Measurements from ENCODE around the gene CTNNA2.

CTNNA2 gene

GRCh38 chr2:80068038-80068731 is 555.3 kb downstream of the CTNNA2 start:
- TF ChIP-seq RARB (CRISPR knock-in tag; IDR thresholded peaks at IDR 0.05) (no peak), GLIS3 (CRISPR knock-in tag; IDR thresholded peaks at IDR 0.05) (no peak), PATZ1 (CRISPR knock-in tag; IDR thresholded peaks at IDR 0.05; ENCODE audit: borderline replicate concordance) (no peak), ARNTL (CRISPR knock-in tag; IDR thresholded peaks at IDR 0.05; ENCODE audit: borderline replicate concordance, low read depth) (no peak), CSDC2 (CRISPR knock-in tag; IDR thresholded peaks at IDR 0.05) (no peak), ZNF70 (CRISPR knock-in tag; IDR thresholded peaks at IDR 0.05) (no peak), BACH2 (CRISPR knock-in tag; IDR thresholded peaks at IDR 0.05; ENCODE audit: borderline replicate concordance) (no peak), TSHZ2 (CRISPR knock-in tag; IDR thresholded peaks at IDR 0.05) (no peak), CREB5 (CRISPR knock-in tag; IDR thresholded peaks at IDR 0.05; ENCODE audit: low read depth) (no peak), ZNF8 (CRISPR knock-in tag; IDR thresholded peaks at IDR 0.05) (no peak), ZNF565 (CRISPR knock-in tag; conservative IDR thresholded peaks at IDR 0.05; ENCODE audit: low read depth) (no peak), ISL1 (CRISPR knock-in tag; IDR thresholded peaks at IDR 0.05) (no peak)
- no peak for ATAC-seq

DNA sequence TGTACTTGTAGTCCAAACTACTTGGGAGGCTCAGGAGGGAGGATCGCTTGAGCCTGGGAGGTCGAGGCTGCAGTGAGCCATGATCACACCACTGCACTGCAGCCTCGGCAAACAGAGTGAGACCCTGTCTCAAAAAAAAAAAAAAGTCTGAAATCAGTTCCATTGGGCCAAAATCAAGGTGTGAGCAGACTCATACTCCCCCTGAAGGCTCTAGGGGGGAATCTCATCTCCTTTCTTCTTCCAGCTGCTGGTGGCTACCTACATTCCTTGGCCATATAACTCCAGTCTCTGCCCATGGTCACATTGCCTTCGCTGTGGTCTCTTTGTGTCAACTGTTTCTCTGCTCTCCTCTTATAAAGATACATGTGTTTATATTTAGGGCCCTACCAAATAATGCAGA is 557.7 kb downstream of the CTNNA2 start:
- TF ChIP-seq CREB5 (CRISPR knock-in tag; IDR thresholded peaks at IDR 0.05; ENCODE audit: low read depth) (no peak), ESRRG (CRISPR knock-in tag; IDR thresholded peaks at IDR 0.05) (no peak), ARNTL (CRISPR knock-in tag; IDR thresholded peaks at IDR 0.05; ENCODE audit: borderline replicate concordance, low read depth) (no peak), ZFP3 (CRISPR knock-in tag; IDR thresholded peaks at IDR 0.05) (no peak), GLIS3 (CRISPR knock-in tag; IDR thresholded peaks at IDR 0.05) (no peak), SNAI2 (CRISPR knock-in tag; IDR thresholded peaks at IDR 0.05) (no peak), ZFP30 (CRISPR knock-in tag; IDR thresholded peaks at IDR 0.05) (no peak), PATZ1 (CRISPR knock-in tag; IDR thresholded peaks at IDR 0.05; ENCODE audit: borderline replicate concordance) (no peak), RARB (CRISPR knock-in tag; IDR thresholded peaks at IDR 0.05) (no peak), TOX (CRISPR knock-in tag; IDR thresholded peaks at IDR 0.05; ENCODE audit: borderline replicate concordance) (no peak), ISL1 (CRISPR knock-in tag; IDR thresholded peaks at IDR 0.05) (no peak), PPARA (CRISPR knock-in tag; IDR thresholded peaks at IDR 0.05; ENCODE audit: borderline replicate concordance) (no peak), ZNF70 (CRISPR knock-in tag; IDR thresholded peaks at IDR 0.05) (no peak), CSDC2 (CRISPR knock-in tag; IDR thresholded peaks at IDR 0.05) (no peak), OSR1 (CRISPR knock-in tag; IDR thresholded peaks at IDR 0.05) (no peak), BACH2 (CRISPR knock-in tag; IDR thresholded peaks at IDR 0.05; ENCODE audit: borderline replicate concordance) (no peak), ZNF565 (CRISPR knock-in tag; conservative IDR thresholded peaks at IDR 0.05; ENCODE audit: low read depth) (no peak)
- TF ChIP-seq, protein P1, sequence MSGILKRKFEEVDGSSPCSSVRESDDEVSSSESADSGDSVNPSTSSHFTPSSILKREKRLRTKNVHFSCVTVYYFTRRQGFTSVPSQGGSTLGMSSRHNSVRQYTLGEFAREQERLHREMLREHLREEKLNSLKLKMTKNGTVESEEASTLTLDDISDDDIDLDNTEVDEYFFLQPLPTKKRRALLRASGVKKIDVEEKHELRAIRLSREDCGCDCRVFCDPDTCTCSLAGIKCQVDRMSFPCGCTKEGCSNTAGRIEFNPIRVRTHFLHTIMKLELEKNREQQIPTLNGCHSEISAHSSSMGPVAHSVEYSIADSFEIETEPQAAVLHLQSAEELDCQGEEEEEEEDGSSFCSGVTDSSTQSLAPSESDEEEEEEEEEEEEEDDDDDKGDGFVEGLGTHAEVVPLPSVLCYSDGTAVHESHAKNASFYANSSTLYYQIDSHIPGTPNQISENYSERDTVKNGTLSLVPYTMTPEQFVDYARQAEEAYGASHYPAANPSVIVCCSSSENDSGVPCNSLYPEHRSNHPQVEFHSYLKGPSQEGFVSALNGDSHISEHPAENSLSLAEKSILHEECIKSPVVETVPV (CRISPR knock-in tag; IDR thresholded peaks at IDR 0.05), result no peak
- TF ChIP-seq, protein P2, sequence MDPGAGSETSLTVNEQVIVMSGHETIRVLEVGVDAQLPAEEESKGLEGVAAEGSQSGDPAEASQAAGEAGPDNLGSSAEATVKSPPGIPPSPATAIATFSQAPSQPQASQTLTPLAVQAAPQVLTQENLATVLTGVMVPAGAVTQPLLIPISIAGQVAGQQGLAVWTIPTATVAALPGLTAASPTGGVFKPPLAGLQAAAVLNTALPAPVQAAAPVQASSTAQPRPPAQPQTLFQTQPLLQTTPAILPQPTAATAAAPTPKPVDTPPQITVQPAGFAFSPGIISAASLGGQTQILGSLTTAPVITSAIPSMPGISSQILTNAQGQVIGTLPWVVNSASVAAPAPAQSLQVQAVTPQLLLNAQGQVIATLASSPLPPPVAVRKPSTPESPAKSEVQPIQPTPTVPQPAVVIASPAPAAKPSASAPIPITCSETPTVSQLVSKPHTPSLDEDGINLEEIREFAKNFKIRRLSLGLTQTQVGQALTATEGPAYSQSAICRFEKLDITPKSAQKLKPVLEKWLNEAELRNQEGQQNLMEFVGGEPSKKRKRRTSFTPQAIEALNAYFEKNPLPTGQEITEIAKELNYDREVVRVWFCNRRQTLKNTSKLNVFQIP (CRISPR knock-in tag; IDR thresholded peaks at IDR 0.05; ENCODE audit: borderline replicate concordance, low read depth), result no peak

More for the DNA sequence above, 557.7 kb downstream of the CTNNA2 start:
- no peak for ATAC-seq
